Lung (tissue), 12 donors: ENCODE results near the gene PEX5L. TPM values are rescaled to one million over a fixed set of nuclear protein-coding genes. Genes with fewer than 3 reads are reported as not detected.

Experiments
- ATAC-seq: fragments of 200-7000 bp; cut with Tn5 transposase; one replicate; pipeline ENCODE4 v1.9.1; 2020; ENCODE audit warnings: moderate number of reproducible peaks; ENCODE audit not compliant: insufficient read depth, low FRiP score
- DNase-seq, 3 donors: peaks; one replicate each; pipeline ENCODE4 v3.0.0-alpha.2; 2013 to 2017
- H3K27ac ChIP-seq, 2 donors: one replicate each; pipeline ENCODE4 v1.5.1; 2013; ENCODE audit warnings: mild to moderate bottlenecking in 2 of 2, moderate library complexity in 2 of 2, control low read depth in 1 of 2, inconsistent platforms in 1 of 2, low read depth in 1 of 2, low read length in 1 of 2
- H3K27me3 ChIP-seq, 3 donors: one replicate each; pipeline ENCODE4 v1.5.1; 2013; ENCODE audit warnings: low read length in 2 of 3; ENCODE audit not compliant: control insufficient read depth in 3 of 3, insufficient read depth in 3 of 3
- H3K36me3 ChIP-seq, 4 donors: one replicate each; pipeline ENCODE4 v1.5.1; 2013; ENCODE audit warnings: low read length in 4 of 4, mild to moderate bottlenecking in 1 of 4, moderate library complexity in 1 of 4; ENCODE audit not compliant: control insufficient read depth in 4 of 4, insufficient read depth in 4 of 4
- H3K4me1 ChIP-seq, 5 donors: one replicate each; pipeline ENCODE4 v1.5.1; 2013; ENCODE audit warnings: low read length in 5 of 5, mild to moderate bottlenecking in 2 of 5, moderate library complexity in 1 of 5; ENCODE audit not compliant: control insufficient read depth in 5 of 5, insufficient read depth in 5 of 5
- H3K4me3 ChIP-seq: one replicate; pipeline ENCODE4 v1.5.1; 2013; ENCODE audit warnings: mild to moderate bottlenecking, control low read depth, moderate library complexity
- H3K9ac ChIP-seq, 2 donors: one replicate each; pipeline ENCODE4 v1.5.1; 2013; ENCODE audit warnings: low read length in 2 of 2, control low read depth in 1 of 2; ENCODE audit not compliant: insufficient read depth in 1 of 2
- H3K9me3 ChIP-seq, 4 donors: one replicate each; pipeline ENCODE4 v1.5.1; 2013; ENCODE audit warnings: low read length in 3 of 4, mild to moderate bottlenecking in 1 of 4, moderate library complexity in 1 of 4; ENCODE audit not compliant: control insufficient read depth in 4 of 4, insufficient read depth in 3 of 4
- WGBS, 2 donors: extraction: QIAGEN DNeasy Blood & Tissue Kit; methylation state at CpG; one replicate each; pipeline ENCODE4 v1.1.7; 2013; 5-methylcytosine and 5-hydroxymethylcytosine counted together
- polyA plus RNA-seq, 2 donors: library from polyadenylated mRNA; stranded (reverse); fragments of 200-250 nt; gene quantifications; one replicate each; pipeline ENCODE4 v1.2.1, GENCODE V29; 2013
- total RNA-seq, 2 donors: library from RNA; depleted of rRNA in 1 of 2; stranded (reverse); fragments of >200 nt in 1 of 2; gene quantifications; one replicate each; pipeline ENCODE4 v1.2.1, GENCODE V29; 2014 to 2021
- TF ChIP-seq, protein P1 (sequence below): IDR thresholded peaks from 2 replicates; pipeline ENCODE4 v1.5.1; 2012; ENCODE audit warnings: mild to moderate bottlenecking; ENCODE audit errors: control extremely low read depth, extremely low read depth
- donor health status: control.
- donor health status: control.
- donor health status: Bipolar disorder and iron deficiency.
- donor health status: healthy.
- donor health status: DM: yes; HTN: yes; CAD: no.

PEX5L gene
- total and polyA plus RNA-seq, 4 donors = 0.02 to 0.80 (median 0.09) TPM

DNA sequence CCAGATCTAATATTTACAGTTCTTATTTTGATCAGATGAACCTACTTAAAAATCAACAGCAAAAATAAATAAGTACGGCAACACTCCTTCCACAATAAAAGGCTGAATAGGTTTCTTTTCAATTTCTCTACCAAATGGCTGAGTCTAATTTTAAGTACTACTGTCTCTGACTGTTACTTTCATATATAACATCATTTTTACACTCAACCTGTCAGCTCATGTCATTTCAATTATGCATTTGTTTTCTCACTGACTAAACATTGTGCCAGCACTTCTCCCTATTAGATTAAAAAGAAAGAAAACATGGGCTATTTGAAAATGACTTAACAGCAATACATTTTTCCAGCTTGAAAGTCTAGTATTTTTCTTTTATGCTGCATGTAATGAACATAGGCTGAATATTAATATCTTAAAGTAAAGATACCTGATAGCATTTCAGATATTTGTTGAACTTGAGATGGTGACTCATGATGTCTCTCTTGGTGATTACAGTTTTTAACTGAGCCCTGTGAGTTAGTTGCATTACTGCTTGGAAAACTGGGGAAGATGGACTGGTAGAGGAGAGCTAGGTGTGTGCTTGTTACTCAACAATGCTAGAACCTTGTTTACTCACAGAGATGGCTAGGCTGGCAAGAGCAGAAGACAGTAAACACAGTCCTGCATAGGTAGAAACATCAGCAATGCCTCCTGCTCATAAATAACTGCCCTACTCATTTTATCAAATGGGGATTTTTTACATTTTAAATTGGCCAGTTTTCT is 73.9 kb downstream of the PEX5L start:
- no peaks in the 10 kb centered on the region for H3K27me3 ChIP-seq
- H3K9ac ChIP-seq = no peak overlapping the region
- no peak for DNase-seq
- TF ChIP-seq, protein P1, sequence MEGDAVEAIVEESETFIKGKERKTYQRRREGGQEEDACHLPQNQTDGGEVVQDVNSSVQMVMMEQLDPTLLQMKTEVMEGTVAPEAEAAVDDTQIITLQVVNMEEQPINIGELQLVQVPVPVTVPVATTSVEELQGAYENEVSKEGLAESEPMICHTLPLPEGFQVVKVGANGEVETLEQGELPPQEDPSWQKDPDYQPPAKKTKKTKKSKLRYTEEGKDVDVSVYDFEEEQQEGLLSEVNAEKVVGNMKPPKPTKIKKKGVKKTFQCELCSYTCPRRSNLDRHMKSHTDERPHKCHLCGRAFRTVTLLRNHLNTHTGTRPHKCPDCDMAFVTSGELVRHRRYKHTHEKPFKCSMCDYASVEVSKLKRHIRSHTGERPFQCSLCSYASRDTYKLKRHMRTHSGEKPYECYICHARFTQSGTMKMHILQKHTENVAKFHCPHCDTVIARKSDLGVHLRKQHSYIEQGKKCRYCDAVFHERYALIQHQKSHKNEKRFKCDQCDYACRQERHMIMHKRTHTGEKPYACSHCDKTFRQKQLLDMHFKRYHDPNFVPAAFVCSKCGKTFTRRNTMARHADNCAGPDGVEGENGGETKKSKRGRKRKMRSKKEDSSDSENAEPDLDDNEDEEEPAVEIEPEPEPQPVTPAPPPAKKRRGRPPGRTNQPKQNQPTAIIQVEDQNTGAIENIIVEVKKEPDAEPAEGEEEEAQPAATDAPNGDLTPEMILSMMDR = no peak
- H3K36me3 ChIP-seq = no peaks in the 10 kb centered on the region
- no peak overlapping the region for H3K27ac ChIP-seq
- 91 to 92% methylated on average over 1 of the region's 1 CpG for WGBS, 2 donors
- ATAC-seq = no peak
- no peaks in the 10 kb centered on the region for H3K9me3 ChIP-seq
- no peaks in the 10 kb centered on the region for H3K4me1 ChIP-seq
- no peak overlapping the region for H3K4me3 ChIP-seq

DNA sequence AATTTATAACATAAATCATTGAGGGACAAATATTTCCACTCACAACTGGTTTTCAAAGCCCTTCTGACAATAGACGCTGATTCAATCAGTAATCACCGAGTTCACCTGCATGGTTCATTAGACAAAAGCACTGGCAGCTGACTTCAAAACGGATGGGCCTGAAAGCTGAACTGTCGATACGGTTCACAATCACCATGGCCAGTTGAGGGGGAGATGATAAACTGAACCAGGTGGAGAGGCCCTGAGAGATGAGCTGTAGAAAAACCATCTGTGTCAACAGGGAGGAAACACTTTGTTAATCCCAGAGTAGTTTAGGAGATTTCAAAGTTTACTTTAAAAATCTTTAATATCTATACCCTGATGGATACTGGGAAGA is 75.0 kb downstream of the PEX5L start:
- WGBS, 2 donors = 71 to 80% methylated on average over 5 of the region's 5 CpGs
- Histone ChIP-seq H3K4me3 (no peak overlapping the region), H3K27me3 (no peaks in the 10 kb centered on the region), H3K9ac (no peak overlapping the region), H3K36me3 (no peaks in the 10 kb centered on the region), H3K9me3 (no peaks in the 10 kb centered on the region), H3K27ac (no peak overlapping the region), H3K4me1 (no peaks in the 10 kb centered on the region)
- ATAC-seq (no peak), DNase-seq (no peak)
- TF ChIP-seq, protein P1 = no peak

DNA sequence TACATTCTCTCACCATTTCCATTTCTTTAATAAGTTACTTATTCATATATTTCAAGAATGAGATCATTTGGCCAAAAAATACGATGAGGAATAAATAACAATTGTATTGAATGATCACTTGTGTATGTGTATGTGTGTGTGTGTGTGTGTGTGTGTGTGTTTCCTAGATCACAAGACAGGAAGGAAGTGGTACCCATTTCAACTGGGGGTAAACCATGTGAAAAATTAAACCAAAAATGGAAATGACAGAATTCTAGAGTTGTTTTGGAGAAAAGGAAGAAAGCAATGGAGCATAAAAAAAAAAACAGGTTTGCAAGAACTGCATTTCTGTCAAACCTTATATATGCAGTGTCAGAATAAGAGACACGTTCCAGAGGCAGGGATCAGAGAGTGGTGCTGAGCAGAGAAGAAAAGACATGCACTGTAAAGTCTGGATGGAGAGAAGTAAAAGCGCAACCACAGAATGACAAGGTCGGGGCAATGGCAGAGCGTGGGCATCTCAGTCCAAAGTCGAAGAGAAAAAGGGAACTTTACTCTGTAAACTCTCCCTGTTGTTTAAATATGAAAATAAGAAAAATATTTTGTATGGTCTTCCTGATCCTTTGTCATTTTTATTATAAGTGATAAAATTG is 75.5 kb downstream of the PEX5L start:
- no peak for ATAC-seq
- no peak overlapping the region for H3K27ac ChIP-seq

More for the DNA sequence above, 75.5 kb downstream of the PEX5L start:
- DNase-seq = no peak
- Histone ChIP-seq H3K4me3 (no peak overlapping the region), H3K9ac (no peak overlapping the region), H3K4me1 (no peaks in the 10 kb centered on the region), H3K9me3 (no peaks in the 10 kb centered on the region), H3K27me3 (no peaks in the 10 kb centered on the region), H3K36me3 (no peaks in the 10 kb centered on the region)
- WGBS, 2 donors = 71 to 74% methylated on average over 6 of the region's 6 CpGs
- TF ChIP-seq, protein P1 = no peak
